Large intestine (tissue), 3 donors: ENCODE results near the gene EIF4B. TPM values are rescaled to one million over a fixed set of nuclear protein-coding genes. Genes with fewer than 3 reads are reported as not detected.

Experiments
- DNase-seq, 2 donors: peaks; one replicate each; pipeline versions ENCODE4 v3.0.0 to v3.0.0-alpha.2; 2013
- H3K27ac ChIP-seq: one replicate; pipeline ENCODE4 v1.5.1; 2013; ENCODE audit warnings: low read length
- H3K27me3 ChIP-seq: 2 replicates; pipeline ENCODE4 v1.6.1; 2013; ENCODE audit warnings: low read length; ENCODE audit not compliant: control insufficient read depth, insufficient read depth
- H3K36me3 ChIP-seq: 2 replicates; pipeline ENCODE4 v1.6.1; 2013; ENCODE audit warnings: low read length; ENCODE audit not compliant: control insufficient read depth, insufficient read depth
- H3K4me1 ChIP-seq: one replicate; pipeline ENCODE4 v1.6.1; 2013; ENCODE audit warnings: low read length; ENCODE audit not compliant: control insufficient read depth, insufficient read depth
- H3K4me3 ChIP-seq: one replicate; pipeline ENCODE4 v1.5.1; 2013; ENCODE audit warnings: low read length
- H3K9me3 ChIP-seq: one replicate; pipeline ENCODE4 v1.6.1; 2013; ENCODE audit warnings: mild to moderate bottlenecking, low read depth, low read length, moderate library complexity; ENCODE audit not compliant: control insufficient read depth
- WGBS: methylation state at CpG from one replicate; pipeline ENCODE4 v1.1.5; 2013; ENCODE audit warnings: low lambda C conversion rate; ENCODE audit not compliant: insufficient coverage; 5-methylcytosine and 5-hydroxymethylcytosine counted together
- polyA plus RNA-seq: library from polyadenylated mRNA; unstranded; fragments of 120-200 nt; gene quantifications from one replicate; pipeline ENCODE4 v1.2.1, GENCODE V29; 2013

EIF4B gene
- polyA plus RNA-seq, 1 donor, result 418 TPM

- no peak for DNase-seq
- no CpG with 5 or more reads among the region's 13 CpGs for WGBS
- H3K9me3 ChIP-seq, result no peaks in the 10 kb centered on the region
- H3K4me3 ChIP-seq, result no peak overlapping the region
- H3K27ac ChIP-seq, result no peak overlapping the region
- peaks cover 41% of the 10 kb centered on the region for H3K36me3 ChIP-seq
- H3K4me1 ChIP-seq, result peaks cover 28% of the 10 kb centered on the region
- H3K27me3 ChIP-seq, result no peaks in the 10 kb centered on the region
Measured at GRCh38 chr12:53057816-53058500, 51.7 kb downstream of the EIF4B start.

- no peak overlapping the region for H3K4me3 ChIP-seq
- DNase-seq, result no peak
- H3K4me1 ChIP-seq, result peaks cover 19% of the 10 kb centered on the region
- no peaks in the 10 kb centered on the region for H3K9me3 ChIP-seq
- H3K27ac ChIP-seq, result no peak overlapping the region
- peaks cover 49% of the 10 kb centered on the region for H3K36me3 ChIP-seq
- H3K27me3 ChIP-seq, result no peaks in the 10 kb centered on the region
- no CpG with 5 or more reads among the region's 35 CpGs for WGBS
Measured at GRCh38 chr12:53058674-53059433, 52.6 kb downstream of the EIF4B start.

GRCh38 chr12:53059434-53060063, 53.3 kb downstream of the EIF4B start:
- H3K4me1 ChIP-seq, result peaks cover 16% of the 10 kb centered on the region
- no peaks in the 10 kb centered on the region for H3K9me3 ChIP-seq
- WGBS, result no CpG with 5 or more reads among the region's 24 CpGs
- DNase-seq, result no peak
- H3K36me3 ChIP-seq, result peaks cover 56% of the 10 kb centered on the region
- no peak overlapping the region for H3K27ac ChIP-seq
- no peak overlapping the region for H3K4me3 ChIP-seq
- no peaks in the 10 kb centered on the region for H3K27me3 ChIP-seq

GRCh38 chr12:53060064-53060720, 53.9 kb downstream of the EIF4B start:
- Histone ChIP-seq H3K4me3 (no peak overlapping the region), H3K36me3 (peaks cover 61% of the 10 kb centered on the region), H3K27ac (no peak overlapping the region), H3K9me3 (no peaks in the 10 kb centered on the region), H3K4me1 (peaks cover 16% of the 10 kb centered on the region), H3K27me3 (no peaks in the 10 kb centered on the region)
- no peak for DNase-seq
- no CpG with 5 or more reads among the region's 17 CpGs for WGBS

GRCh38 chr12:53060721-53061276, 54.5 kb downstream of the EIF4B start:
- DNase-seq, result no peak
- Histone ChIP-seq H3K4me3 (no peak overlapping the region), H3K4me1 (peaks cover 16% of the 10 kb centered on the region), H3K36me3 (peaks cover 64% of the 10 kb centered on the region), H3K27me3 (no peaks in the 10 kb centered on the region), H3K9me3 (no peaks in the 10 kb centered on the region), H3K27ac (no peak overlapping the region)
- WGBS, result no CpG with 5 or more reads among the region's 18 CpGs

GRCh38 chr12:53061404-53062010, 55.3 kb downstream of the EIF4B start:
- H3K4me1 ChIP-seq, result peaks cover 16% of the 10 kb centered on the region
- WGBS, result no CpG with 5 or more reads among the region's 5 CpGs
- peaks cover 68% of the 10 kb centered on the region for H3K36me3 ChIP-seq
- H3K4me3 ChIP-seq, result no peak overlapping the region
- DNase-seq, result peak in 1 of 2 donors; percentile 68
- no peaks in the 10 kb centered on the region for H3K9me3 ChIP-seq
- no peak overlapping the region for H3K27ac ChIP-seq
- no peaks in the 10 kb centered on the region for H3K27me3 ChIP-seq

- no CpG with 5 or more reads among the region's 20 CpGs for WGBS
- Histone ChIP-seq H3K4me3 (no peak overlapping the region), H3K9me3 (no peaks in the 10 kb centered on the region), H3K27me3 (no peaks in the 10 kb centered on the region), H3K27ac (no peak overlapping the region), H3K36me3 (peaks cover 72% of the 10 kb centered on the region), H3K4me1 (peaks cover 16% of the 10 kb centered on the region)
- no peak for DNase-seq
Measured at GRCh38 chr12:53062011-53062961, 56.0 kb downstream of the EIF4B start.

- Histone ChIP-seq H3K36me3 (peaks cover 75% of the 10 kb centered on the region), H3K27me3 (no peaks in the 10 kb centered on the region), H3K4me3 (no peak overlapping the region), H3K9me3 (no peaks in the 10 kb centered on the region), H3K4me1 (peaks cover 16% of the 10 kb centered on the region), H3K27ac (no peak overlapping the region)
- no peak for DNase-seq
- WGBS, result no CpG with 5 or more reads among the region's 14 CpGs
Measured at GRCh38 chr12:53062977-53063707, 56.9 kb downstream of the EIF4B start.
